Measurements from ENCODE around the gene TSHR.

The TSHR gene

DNA sequence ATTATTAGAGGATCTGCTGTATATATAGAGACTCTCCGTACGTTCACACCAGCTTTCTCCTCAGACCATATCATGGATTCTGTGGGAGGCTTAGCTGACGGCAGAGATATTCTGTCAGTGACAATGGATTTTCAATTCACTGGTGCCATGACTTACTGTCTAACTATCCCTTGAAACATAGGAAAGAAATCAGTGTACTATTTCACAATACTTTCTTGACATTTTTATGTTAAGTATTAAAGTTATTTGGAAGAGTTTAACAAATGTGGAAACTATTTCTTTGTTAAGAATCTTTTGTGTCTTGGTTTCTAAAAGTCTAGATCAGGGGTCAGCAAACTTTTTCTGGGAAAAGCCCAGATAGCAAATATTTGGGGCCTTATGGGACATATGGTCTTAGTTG lies 146.8 kb downstream of the TSHR start:
- ATAC-seq: no peak
- TF ChIP-seq GLIS3 (CRISPR knock-in tag; IDR thresholded peaks at IDR 0.05) (no peak), ZNF565 (CRISPR knock-in tag; conservative IDR thresholded peaks at IDR 0.05; ENCODE audit: low read depth) (no peak), ISL1 (CRISPR knock-in tag; IDR thresholded peaks at IDR 0.05) (no peak), ARNTL (CRISPR knock-in tag; IDR thresholded peaks at IDR 0.05; ENCODE audit: borderline replicate concordance, low read depth) (no peak), BACH2 (CRISPR knock-in tag; IDR thresholded peaks at IDR 0.05; ENCODE audit: borderline replicate concordance) (no peak), TCF4 (CRISPR knock-in tag; IDR thresholded peaks at IDR 0.05; ENCODE audit: borderline replicate concordance) (no peak), RARB (CRISPR knock-in tag; IDR thresholded peaks at IDR 0.05) (no peak), ESRRG (CRISPR knock-in tag; IDR thresholded peaks at IDR 0.05) (no peak), SNAI2 (CRISPR knock-in tag; IDR thresholded peaks at IDR 0.05) (no peak), ZFP3 (CRISPR knock-in tag; IDR thresholded peaks at IDR 0.05) (no peak), OSR1 (CRISPR knock-in tag; IDR thresholded peaks at IDR 0.05) (no peak), CSDC2 (CRISPR knock-in tag; IDR thresholded peaks at IDR 0.05) (no peak), TOX (CRISPR knock-in tag; IDR thresholded peaks at IDR 0.05; ENCODE audit: borderline replicate concordance) (no peak), ZNF70 (CRISPR knock-in tag; IDR thresholded peaks at IDR 0.05) (no peak), ZFP30 (CRISPR knock-in tag; IDR thresholded peaks at IDR 0.05) (no peak), POU6F1 (CRISPR knock-in tag; IDR thresholded peaks at IDR 0.05; ENCODE audit: borderline replicate concordance, low read depth) (no peak), CSRNP3 (CRISPR knock-in tag; IDR thresholded peaks at IDR 0.05) (no peak)
- TF ChIP-seq, protein P1, sequence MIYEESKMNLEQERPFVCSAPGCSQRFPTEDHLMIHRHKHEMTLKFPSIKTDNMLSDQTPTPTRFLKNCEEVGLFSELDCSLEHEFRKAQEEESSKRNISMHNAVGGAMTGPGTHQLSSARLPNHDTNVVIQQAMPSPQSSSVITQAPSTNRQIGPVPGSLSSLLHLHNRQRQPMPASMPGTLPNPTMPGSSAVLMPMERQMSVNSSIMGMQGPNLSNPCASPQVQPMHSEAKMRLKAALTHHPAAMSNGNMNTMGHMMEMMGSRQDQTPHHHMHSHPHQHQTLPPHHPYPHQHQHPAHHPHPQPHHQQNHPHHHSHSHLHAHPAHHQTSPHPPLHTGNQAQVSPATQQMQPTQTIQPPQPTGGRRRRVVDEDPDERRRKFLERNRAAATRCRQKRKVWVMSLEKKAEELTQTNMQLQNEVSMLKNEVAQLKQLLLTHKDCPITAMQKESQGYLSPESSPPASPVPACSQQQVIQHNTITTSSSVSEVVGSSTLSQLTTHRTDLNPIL (CRISPR knock-in tag; IDR thresholded peaks at IDR 0.05; ENCODE audit: low read depth): no peak

- TF ChIP-seq TCF4 (CRISPR knock-in tag; IDR thresholded peaks at IDR 0.05; ENCODE audit: borderline replicate concordance) (no peak), BACH2 (CRISPR knock-in tag; IDR thresholded peaks at IDR 0.05; ENCODE audit: borderline replicate concordance) (no peak), ZNF565 (CRISPR knock-in tag; conservative IDR thresholded peaks at IDR 0.05; ENCODE audit: low read depth) (no peak), POU6F1 (CRISPR knock-in tag; IDR thresholded peaks at IDR 0.05; ENCODE audit: borderline replicate concordance, low read depth) (no peak), ISL1 (CRISPR knock-in tag; IDR thresholded peaks at IDR 0.05) (no peak), ZFP30 (CRISPR knock-in tag; IDR thresholded peaks at IDR 0.05) (no peak), ZC3H10 (CRISPR knock-in tag; IDR thresholded peaks at IDR 0.05) (no peak), ESRRG (CRISPR knock-in tag; IDR thresholded peaks at IDR 0.05) (no peak), RARB (CRISPR knock-in tag; IDR thresholded peaks at IDR 0.05) (no peak), PPARA (CRISPR knock-in tag; IDR thresholded peaks at IDR 0.05; ENCODE audit: borderline replicate concordance) (no peak), ZFP3 (CRISPR knock-in tag; IDR thresholded peaks at IDR 0.05) (no peak), GLIS3 (CRISPR knock-in tag; IDR thresholded peaks at IDR 0.05) (no peak), TOX (CRISPR knock-in tag; IDR thresholded peaks at IDR 0.05; ENCODE audit: borderline replicate concordance) (no peak), CSDC2 (CRISPR knock-in tag; IDR thresholded peaks at IDR 0.05) (no peak), OSR1 (CRISPR knock-in tag; IDR thresholded peaks at IDR 0.05) (no peak), SNAI2 (CRISPR knock-in tag; IDR thresholded peaks at IDR 0.05) (no peak), ZNF70 (CRISPR knock-in tag; IDR thresholded peaks at IDR 0.05) (no peak)
- TF ChIP-seq, protein P1 (CRISPR knock-in tag; IDR thresholded peaks at IDR 0.05; ENCODE audit: low read depth): no peak
- TF ChIP-seq, protein P2, sequence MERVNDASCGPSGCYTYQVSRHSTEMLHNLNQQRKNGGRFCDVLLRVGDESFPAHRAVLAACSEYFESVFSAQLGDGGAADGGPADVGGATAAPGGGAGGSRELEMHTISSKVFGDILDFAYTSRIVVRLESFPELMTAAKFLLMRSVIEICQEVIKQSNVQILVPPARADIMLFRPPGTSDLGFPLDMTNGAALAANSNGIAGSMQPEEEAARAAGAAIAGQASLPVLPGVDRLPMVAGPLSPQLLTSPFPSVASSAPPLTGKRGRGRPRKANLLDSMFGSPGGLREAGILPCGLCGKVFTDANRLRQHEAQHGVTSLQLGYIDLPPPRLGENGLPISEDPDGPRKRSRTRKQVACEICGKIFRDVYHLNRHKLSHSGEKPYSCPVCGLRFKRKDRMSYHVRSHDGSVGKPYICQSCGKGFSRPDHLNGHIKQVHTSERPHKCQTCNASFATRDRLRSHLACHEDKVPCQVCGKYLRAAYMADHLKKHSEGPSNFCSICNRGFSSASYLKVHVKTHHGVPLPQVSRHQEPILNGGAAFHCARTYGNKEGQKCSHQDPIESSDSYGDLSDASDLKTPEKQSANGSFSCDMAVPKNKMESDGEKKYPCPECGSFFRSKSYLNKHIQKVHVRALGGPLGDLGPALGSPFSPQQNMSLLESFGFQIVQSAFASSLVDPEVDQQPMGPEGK (CRISPR knock-in tag; IDR thresholded peaks at IDR 0.05; ENCODE audit: borderline replicate concordance): no peak
- TF ChIP-seq, protein P3, sequence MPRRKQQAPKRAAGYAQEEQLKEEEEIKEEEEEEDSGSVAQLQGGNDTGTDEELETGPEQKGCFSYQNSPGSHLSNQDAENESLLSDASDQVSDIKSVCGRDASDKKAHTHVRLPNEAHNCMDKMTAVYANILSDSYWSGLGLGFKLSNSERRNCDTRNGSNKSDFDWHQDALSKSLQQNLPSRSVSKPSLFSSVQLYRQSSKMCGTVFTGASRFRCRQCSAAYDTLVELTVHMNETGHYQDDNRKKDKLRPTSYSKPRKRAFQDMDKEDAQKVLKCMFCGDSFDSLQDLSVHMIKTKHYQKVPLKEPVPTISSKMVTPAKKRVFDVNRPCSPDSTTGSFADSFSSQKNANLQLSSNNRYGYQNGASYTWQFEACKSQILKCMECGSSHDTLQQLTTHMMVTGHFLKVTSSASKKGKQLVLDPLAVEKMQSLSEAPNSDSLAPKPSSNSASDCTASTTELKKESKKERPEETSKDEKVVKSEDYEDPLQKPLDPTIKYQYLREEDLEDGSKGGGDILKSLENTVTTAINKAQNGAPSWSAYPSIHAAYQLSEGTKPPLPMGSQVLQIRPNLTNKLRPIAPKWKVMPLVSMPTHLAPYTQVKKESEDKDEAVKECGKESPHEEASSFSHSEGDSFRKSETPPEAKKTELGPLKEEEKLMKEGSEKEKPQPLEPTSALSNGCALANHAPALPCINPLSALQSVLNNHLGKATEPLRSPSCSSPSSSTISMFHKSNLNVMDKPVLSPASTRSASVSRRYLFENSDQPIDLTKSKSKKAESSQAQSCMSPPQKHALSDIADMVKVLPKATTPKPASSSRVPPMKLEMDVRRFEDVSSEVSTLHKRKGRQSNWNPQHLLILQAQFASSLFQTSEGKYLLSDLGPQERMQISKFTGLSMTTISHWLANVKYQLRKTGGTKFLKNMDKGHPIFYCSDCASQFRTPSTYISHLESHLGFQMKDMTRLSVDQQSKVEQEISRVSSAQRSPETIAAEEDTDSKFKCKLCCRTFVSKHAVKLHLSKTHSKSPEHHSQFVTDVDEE (CRISPR knock-in tag; IDR thresholded peaks at IDR 0.05): no peak
- no peak for ATAC-seq
Measured at GRCh38 chr14:81103443-81103842, 148.0 kb downstream of the TSHR start.

Measured in SK-N-SH treated with all-trans-retinoic acid at 6 μM for 48 hours (cell line).